Measurements from ENCODE around the gene PHAX.

DNA sequence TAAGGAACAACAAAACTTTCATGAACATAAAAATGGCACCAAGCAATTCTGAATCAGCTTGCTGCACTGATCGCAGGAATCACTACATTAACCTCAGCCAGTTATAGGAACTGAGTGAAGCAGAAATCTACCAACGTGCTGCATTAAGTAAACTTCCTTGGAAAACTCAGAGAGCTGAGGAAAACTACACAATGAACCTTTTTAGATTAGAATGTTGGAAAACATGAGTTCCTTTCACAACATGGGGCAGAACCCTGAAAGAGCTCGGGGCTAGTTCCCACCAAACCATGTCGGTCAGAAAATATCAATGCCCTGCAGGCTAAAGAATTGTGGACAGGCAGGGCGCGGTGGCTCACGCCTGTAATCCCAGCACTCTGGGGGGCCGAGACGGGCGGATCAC is 25.1 kb upstream of the PHAX start:
- TF ChIP-seq, protein P1, sequence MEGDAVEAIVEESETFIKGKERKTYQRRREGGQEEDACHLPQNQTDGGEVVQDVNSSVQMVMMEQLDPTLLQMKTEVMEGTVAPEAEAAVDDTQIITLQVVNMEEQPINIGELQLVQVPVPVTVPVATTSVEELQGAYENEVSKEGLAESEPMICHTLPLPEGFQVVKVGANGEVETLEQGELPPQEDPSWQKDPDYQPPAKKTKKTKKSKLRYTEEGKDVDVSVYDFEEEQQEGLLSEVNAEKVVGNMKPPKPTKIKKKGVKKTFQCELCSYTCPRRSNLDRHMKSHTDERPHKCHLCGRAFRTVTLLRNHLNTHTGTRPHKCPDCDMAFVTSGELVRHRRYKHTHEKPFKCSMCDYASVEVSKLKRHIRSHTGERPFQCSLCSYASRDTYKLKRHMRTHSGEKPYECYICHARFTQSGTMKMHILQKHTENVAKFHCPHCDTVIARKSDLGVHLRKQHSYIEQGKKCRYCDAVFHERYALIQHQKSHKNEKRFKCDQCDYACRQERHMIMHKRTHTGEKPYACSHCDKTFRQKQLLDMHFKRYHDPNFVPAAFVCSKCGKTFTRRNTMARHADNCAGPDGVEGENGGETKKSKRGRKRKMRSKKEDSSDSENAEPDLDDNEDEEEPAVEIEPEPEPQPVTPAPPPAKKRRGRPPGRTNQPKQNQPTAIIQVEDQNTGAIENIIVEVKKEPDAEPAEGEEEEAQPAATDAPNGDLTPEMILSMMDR (IDR thresholded peaks at IDR 0.05), result no peak
- no peak for TF ChIP-seq POLR2A (IDR thresholded peaks at IDR 0.05)
